CD14-positive monocyte (primary cell): ENCODE data around the gene DPYSL3. TPM values are rescaled to one million over a fixed set of nuclear protein-coding genes. Genes with fewer than 3 reads are reported as not detected.

ENCODE experiments used
- DNase-seq, 3 donors: peaks; one replicate each; pipeline ENCODE4 v3.0.0-alpha.2; 2011 to 2022
- H2AFZ ChIP-seq: 2 replicates; pipeline ENCODE4 v1.6.0; 2012; ENCODE audit warnings: mild to moderate bottlenecking, low read depth, low read length, inconsistent platforms; ENCODE audit not compliant: insufficient read depth, poor library complexity, severe bottlenecking
- H3K27ac ChIP-seq, 2 donors: 1 replicate in 1 of 2; 2 replicates in 1 of 2; pipeline ENCODE4 v1.5.1; 2012 to 2013; ENCODE audit warnings: low read length in 2 of 2, control low read depth in 1 of 2, inconsistent platforms in 1 of 2, low read depth in 1 of 2, mild to moderate bottlenecking in 1 of 2
- H3K27me3 ChIP-seq, 2 donors: one replicate each; pipeline versions ENCODE4 v1.6.0 to v1.6.1; 2011 to 2013; ENCODE audit warnings: low read length in 2 of 2; ENCODE audit not compliant: control insufficient read depth in 2 of 2, insufficient read depth in 2 of 2
- H3K36me3 ChIP-seq, 2 donors: replicated peaks in 1 of 2; 1 replicate in 1 of 2; 2 replicates in 1 of 2; pipeline versions ENCODE4 v1.5.1 to v1.6.1; 2012 to 2013; ENCODE audit warnings: low read length in 2 of 2, control low read depth in 1 of 2, inconsistent platforms in 1 of 2, mild to moderate bottlenecking in 1 of 2; ENCODE audit not compliant: insufficient read depth in 2 of 2, control insufficient read depth in 1 of 2
- H3K4me1 ChIP-seq, 2 donors: 1 replicate in 1 of 2; 2 replicates in 1 of 2; pipeline versions ENCODE4 v1.5.1 to v1.6.1; 2012 to 2013; ENCODE audit warnings: low read length in 2 of 2, control low read depth in 1 of 2, inconsistent platforms in 1 of 2, mild to moderate bottlenecking in 1 of 2, moderate library complexity in 1 of 2; ENCODE audit not compliant: insufficient read depth in 2 of 2, control insufficient read depth in 1 of 2
- H3K4me2 ChIP-seq: replicated peaks from 2 replicates; pipeline ENCODE3; 2012; ENCODE audit warnings: low read length, moderate library complexity, mild to moderate bottlenecking; ENCODE audit not compliant: poor library complexity, severe bottlenecking; ENCODE audit errors: extremely low read depth
- H3K4me3 ChIP-seq, 3 experiments: fragments of 200-600 bp in 1 of 3; sonication (generic) in 1 of 3; replicated peaks in 1 of 3; 1 replicate in 2 of 3; 2 replicates in 1 of 3; pipeline ENCODE4 v1.5.1; 2011 to 2013; ENCODE audit warnings: low read length in 3 of 3, mild to moderate bottlenecking in 3 of 3, control low read depth in 2 of 3, low read depth in 2 of 3, inconsistent platforms in 1 of 3, moderate library complexity in 1 of 3
- H3K79me2 ChIP-seq: 2 replicates; pipeline ENCODE4 v1.6.0; 2012; ENCODE audit warnings: mild to moderate bottlenecking, control low read depth, inconsistent platforms, low read length, moderate library complexity; ENCODE audit not compliant: insufficient read depth
- H3K9ac ChIP-seq: 2 replicates; pipeline ENCODE4 v1.6.0; 2017; ENCODE audit warnings: low read length, mild to moderate bottlenecking; ENCODE audit not compliant: insufficient read depth, poor library complexity, severe bottlenecking
- H3K9me3 ChIP-seq, 2 donors: replicated peaks in 1 of 2; 1 replicate in 1 of 2; 2 replicates in 1 of 2; pipeline versions ENCODE4 v1.5.1 to v1.6.1; 2012 to 2013; ENCODE audit warnings: low read length in 2 of 2, control low read depth in 1 of 2; ENCODE audit not compliant: control insufficient read depth in 1 of 2, insufficient read depth in 1 of 2
- H4K20me1 ChIP-seq: 2 replicates; pipeline ENCODE4 v1.6.0; 2012; ENCODE audit warnings: mild to moderate bottlenecking, low read length, control low read depth, moderate library complexity; ENCODE audit not compliant: insufficient read depth
- H3K27ac Mint-ChIP-seq, 7 donors: one replicate each; pipeline ENCODE4 v1.8.0; 2020; ENCODE audit warnings: mild to moderate bottlenecking in 7 of 7, mixed read lengths in 7 of 7, moderate library complexity in 6 of 7, inconsistent platforms in 2 of 7
- H3K27me3 Mint-ChIP-seq, 3 donors: one replicate each; pipeline ENCODE4 v1.8.0; 2021 to 2022; ENCODE audit warnings: low read depth in 3 of 3, mild to moderate bottlenecking in 3 of 3, mixed read lengths in 3 of 3, moderate library complexity in 3 of 3, inconsistent platforms in 1 of 3
- H3K36me3 Mint-ChIP-seq, 2 donors: one replicate each; pipeline ENCODE4 v1.8.0; 2020; ENCODE audit warnings: mixed read lengths in 2 of 2, inconsistent platforms in 1 of 2, mild to moderate bottlenecking in 1 of 2
- H3K4me1 Mint-ChIP-seq: one replicate; pipeline ENCODE4 v1.8.0; 2020; ENCODE audit warnings: mild to moderate bottlenecking, mixed read lengths
- H3K4me3 Mint-ChIP-seq, 2 donors: one replicate each; pipeline ENCODE4 v1.8.0; 2020; ENCODE audit warnings: mild to moderate bottlenecking in 2 of 2, mixed read lengths in 2 of 2, moderate library complexity in 1 of 2
- H3K9me3 Mint-ChIP-seq, 7 donors: one replicate each; pipeline ENCODE4 v1.8.0; 2020 to 2022; ENCODE audit warnings: mixed read lengths in 7 of 7, mild to moderate bottlenecking in 6 of 7, moderate library complexity in 6 of 7, inconsistent platforms in 2 of 7
- CTCF ChIP-seq: fragments of 200-600 bp; IDR thresholded peaks from one replicate; pipeline ENCODE4 v1.8.0; 2022; ENCODE audit warnings: antibody characterized with exemption, mild to moderate bottlenecking
- WGBS: methylation state at CpG from one replicate; pipeline ENCODE4 v1.1.5; 2013; ENCODE audit warnings: missing lambda C conversion rate; ENCODE audit not compliant: insufficient coverage; 5-methylcytosine and 5-hydroxymethylcytosine counted together
- intact Hi-C, 2 donors: fragments of 100-400 bp; cut with micrococcal nuclease; formaldehyde crosslinking; loops; one replicate each; pipeline versions ENCODE4 v1.15.0 to v1.15.1; 2023
- polyA plus RNA-seq, 3 donors: library from polyadenylated mRNA; depleted of rRNA in 1 of 3; unstranded in 2 of 3; stranded (reverse) in 1 of 3; fragments of 300-500 nt in 2 of 3; fragments of >200 nt in 1 of 3; fragmentation: Illumina TruSeq in 2 of 3; gene quantifications; 1 replicate in 2 of 3; 2 replicates in 1 of 3; pipeline ENCODE4 v1.2.3, GENCODE V29; 2012 to 2021

The DPYSL3 gene
- polyA plus RNA-seq, 3 donors = 0.05 TPM; not detected in 2

- Mint-ChIP-seq H3K27me3 (peaks cover 0 to 1% (median 0%) of the 10 kb centered on the region in 3 donors), H3K27ac (no peak overlapping the region), H3K36me3 (no peaks in the 10 kb centered on the region), H3K4me3 (no peak overlapping the region), H3K4me1 (peaks cover 23% of the 10 kb centered on the region), H3K9me3 (peaks cover 0 to 3% (median 0%) of the 10 kb centered on the region in 7 donors)
- no peak for TF ChIP-seq CTCF
- Histone ChIP-seq H3K4me2 (no peak overlapping the region), H3K9ac (no peak overlapping the region), H3K4me3 (no peak overlapping the region), H3K4me1 (peaks cover 17 to 22% of the 10 kb centered on the region in 2 donors), H3K79me2 (no peaks in the 10 kb centered on the region), H3K9me3 (no peaks in the 10 kb centered on the region), H3K36me3 (no peaks in the 10 kb centered on the region), H3K27me3 (no peaks in the 10 kb centered on the region), H3K27ac (no peak overlapping the region), H2AFZ (no peak overlapping the region), H4K20me1 (no peaks in the 10 kb centered on the region)
- intact Hi-C loops = no loop called here
- 81% methylated on average over 2 of the region's 8 CpGs for WGBS
- no peak for DNase-seq
These were observed 102.7 kb downstream of the DPYSL3 start for GRCh38 chr5:147407094-147407681.

- Histone ChIP-seq H3K4me2 (no peak overlapping the region), H3K36me3 (no peaks in the 10 kb centered on the region), H3K4me3 (no peak overlapping the region), H2AFZ (no peak overlapping the region), H3K9me3 (no peaks in the 10 kb centered on the region), H3K4me1 (peaks cover 17 to 22% of the 10 kb centered on the region in 2 donors), H3K27ac (no peak overlapping the region), H3K9ac (no peak overlapping the region), H4K20me1 (no peaks in the 10 kb centered on the region), H3K79me2 (no peaks in the 10 kb centered on the region), H3K27me3 (no peaks in the 10 kb centered on the region)
- no peak for TF ChIP-seq CTCF
- intact Hi-C loops = no loop called here
- Mint-ChIP-seq H3K27ac (no peak overlapping the region), H3K36me3 (no peaks in the 10 kb centered on the region), H3K27me3 (peaks cover 0 to 1% (median 0%) of the 10 kb centered on the region in 3 donors), H3K4me3 (no peak overlapping the region), H3K4me1 (peaks cover 23% of the 10 kb centered on the region), H3K9me3 (peaks cover 0 to 3% (median 0%) of the 10 kb centered on the region in 7 donors)
- WGBS = no CpG with 5 or more reads among the region's 1 CpG
- DNase-seq = no peak
These were observed 103.2 kb downstream of the DPYSL3 start for GRCh38 chr5:147406636-147407035.
